ENCODE data around the gene IPCEF1.

- TF ChIP-seq, protein P1, sequence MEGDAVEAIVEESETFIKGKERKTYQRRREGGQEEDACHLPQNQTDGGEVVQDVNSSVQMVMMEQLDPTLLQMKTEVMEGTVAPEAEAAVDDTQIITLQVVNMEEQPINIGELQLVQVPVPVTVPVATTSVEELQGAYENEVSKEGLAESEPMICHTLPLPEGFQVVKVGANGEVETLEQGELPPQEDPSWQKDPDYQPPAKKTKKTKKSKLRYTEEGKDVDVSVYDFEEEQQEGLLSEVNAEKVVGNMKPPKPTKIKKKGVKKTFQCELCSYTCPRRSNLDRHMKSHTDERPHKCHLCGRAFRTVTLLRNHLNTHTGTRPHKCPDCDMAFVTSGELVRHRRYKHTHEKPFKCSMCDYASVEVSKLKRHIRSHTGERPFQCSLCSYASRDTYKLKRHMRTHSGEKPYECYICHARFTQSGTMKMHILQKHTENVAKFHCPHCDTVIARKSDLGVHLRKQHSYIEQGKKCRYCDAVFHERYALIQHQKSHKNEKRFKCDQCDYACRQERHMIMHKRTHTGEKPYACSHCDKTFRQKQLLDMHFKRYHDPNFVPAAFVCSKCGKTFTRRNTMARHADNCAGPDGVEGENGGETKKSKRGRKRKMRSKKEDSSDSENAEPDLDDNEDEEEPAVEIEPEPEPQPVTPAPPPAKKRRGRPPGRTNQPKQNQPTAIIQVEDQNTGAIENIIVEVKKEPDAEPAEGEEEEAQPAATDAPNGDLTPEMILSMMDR (IDR thresholded peaks at IDR 0.05; ENCODE audit: extremely low read depth in 1 of 2, insufficient read depth in 1 of 2, low read depth in 1 of 2, low read length in 2 of 2), result no peak
- no peak for TF ChIP-seq POLR2A (IDR thresholded peaks at IDR 0.05; ENCODE audit: low read depth, low read length)
Observed at GRCh38 chr6:154386848-154387717, 30.5 kb upstream of the IPCEF1 start.
